Measurements from ENCODE around the gene VPS26C. TPM values are rescaled to one million over a fixed set of nuclear protein-coding genes. Genes with fewer than 3 reads are reported as not detected.
A peak's percentile ranks its signal among the peaks of the same experiment; 100 is the strongest.

VPS26C gene
- total RNA-seq, 1 experiment from 2014 or later = 58.0 TPM

DNA sequence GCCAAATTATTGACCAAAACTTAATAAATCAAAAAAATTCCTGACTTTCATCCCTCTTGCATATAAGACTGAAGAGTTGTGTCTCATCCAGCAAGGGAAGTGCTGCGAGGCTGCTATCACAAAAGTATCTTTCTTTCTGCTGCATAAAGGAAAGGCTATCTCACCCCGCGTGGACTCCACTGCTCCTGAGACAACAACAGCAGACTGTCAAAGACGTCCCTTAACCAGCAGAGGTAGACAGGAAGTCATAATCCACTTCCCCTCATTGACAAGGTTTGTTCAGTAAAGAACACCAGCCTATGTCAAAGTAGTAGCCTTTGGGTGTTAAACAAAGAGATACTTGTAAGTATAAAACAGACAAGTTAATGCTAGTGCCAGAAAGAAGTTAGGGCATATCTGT lies 29.4 kb downstream of the VPS26C start:
- Histone ChIP-seq H3K4me1 (ENCODE audit: insufficient read depth, low read length) (no peaks in the 10 kb centered on the region; the same call in 1 of the 2 replicates), H2BK5ac (ENCODE audit: insufficient read length, low read length) (no peak overlapping the region), H2AFZ (ENCODE audit: low read length) (no peak overlapping the region), H3K27me3 (ENCODE audit: insufficient read depth, low read length) (no peaks in the 10 kb centered on the region), H4K91ac (ENCODE audit: insufficient read length, low read depth, low read length) (no peak overlapping the region), H4K5ac (ENCODE audit: insufficient read length, low read depth, low read length) (no peak overlapping the region), H3K9ac (ENCODE audit: extremely low read depth, insufficient read length, low read length) (no peak overlapping the region), H3K56ac (ENCODE audit: insufficient read length, low read depth, low read length) (no peak overlapping the region), H2AK5ac (ENCODE audit: insufficient read length, low read length) (no peak overlapping the region), H3K23ac (ENCODE audit: insufficient read length, low read depth, low read length) (no peak overlapping the region), H2BK20ac (ENCODE audit: low read depth, low read length, poor library complexity, severe bottlenecking) (no peak overlapping the region), H3K27ac (ENCODE audit: insufficient read length, low read depth, low read length) (no peak overlapping the region), H4K20me1 (ENCODE audit: control insufficient read depth, insufficient read depth, insufficient read length) (no peaks in the 10 kb centered on the region), H3K4ac (ENCODE audit: low read depth, low read length) (no peak overlapping the region), H2BK15ac (ENCODE audit: low read depth, low read length) (no peak overlapping the region), H3K23me2 (ENCODE audit: insufficient read length, low read depth, low read length, poor library complexity, severe bottlenecking) (no peaks in the 10 kb centered on the region), H3K79me1 (ENCODE audit: insufficient read depth, low read depth, low read length, poor library complexity, severe bottlenecking) (peaks cover 2% of the 10 kb centered on the region), H3K14ac (ENCODE audit: insufficient read depth, low read length) (no peak overlapping the region), H3T11ph (ENCODE audit: low read length) (no peak overlapping the region), H2BK12ac (ENCODE audit: insufficient read length, low read depth, low read length) (no peak overlapping the region), H2BK120ac (ENCODE audit: low read depth, low read length, poor library complexity, severe bottlenecking) (no peak overlapping the region), H4K8ac (replicated peaks; ENCODE audit: insufficient read length, low read depth, low read length) (no peak overlapping the region), H3K79me2 (ENCODE audit: insufficient read depth, low read length) (no peaks in the 10 kb centered on the region), H3K4me2 (ENCODE audit: insufficient read depth, insufficient read length, low read length) (no peak overlapping the region), H3K18ac (ENCODE audit: insufficient read length, low read depth, low read length) (no peak overlapping the region), H3K9me3 (ENCODE audit: control insufficient read depth, low read depth, low read length) (no peaks in the 10 kb centered on the region)
- Mint-ChIP-seq H3K27me3 (ENCODE audit: low read depth) (no peaks in the 10 kb centered on the region), H3K9me3 (no peaks in the 10 kb centered on the region), H3K27ac (0 out of 7 replicates have a peak overlapping the region, but pooled peaks of 1 of the 3 experiments have one; percentile 0), H3K4me3 (no peak overlapping the region), H3K4me1 (no peaks in the 10 kb centered on the region; a peak in 1 of 4 replicates), H3K36me3 (ENCODE audit: insufficient read depth in 1 of 3, low read depth in 3 of 3) (peaks cover 15 to 43% (median 41%) of the 10 kb centered on the region in 3 experiments)
- no CpG with 5 or more reads among the region's 4 CpGs for WGBS (ENCODE audit: extremely low coverage, insufficient read length, low lambda C conversion rate)
- no peak for DNase-seq
- TF ChIP-seq, protein P1, sequence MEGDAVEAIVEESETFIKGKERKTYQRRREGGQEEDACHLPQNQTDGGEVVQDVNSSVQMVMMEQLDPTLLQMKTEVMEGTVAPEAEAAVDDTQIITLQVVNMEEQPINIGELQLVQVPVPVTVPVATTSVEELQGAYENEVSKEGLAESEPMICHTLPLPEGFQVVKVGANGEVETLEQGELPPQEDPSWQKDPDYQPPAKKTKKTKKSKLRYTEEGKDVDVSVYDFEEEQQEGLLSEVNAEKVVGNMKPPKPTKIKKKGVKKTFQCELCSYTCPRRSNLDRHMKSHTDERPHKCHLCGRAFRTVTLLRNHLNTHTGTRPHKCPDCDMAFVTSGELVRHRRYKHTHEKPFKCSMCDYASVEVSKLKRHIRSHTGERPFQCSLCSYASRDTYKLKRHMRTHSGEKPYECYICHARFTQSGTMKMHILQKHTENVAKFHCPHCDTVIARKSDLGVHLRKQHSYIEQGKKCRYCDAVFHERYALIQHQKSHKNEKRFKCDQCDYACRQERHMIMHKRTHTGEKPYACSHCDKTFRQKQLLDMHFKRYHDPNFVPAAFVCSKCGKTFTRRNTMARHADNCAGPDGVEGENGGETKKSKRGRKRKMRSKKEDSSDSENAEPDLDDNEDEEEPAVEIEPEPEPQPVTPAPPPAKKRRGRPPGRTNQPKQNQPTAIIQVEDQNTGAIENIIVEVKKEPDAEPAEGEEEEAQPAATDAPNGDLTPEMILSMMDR (conservative IDR thresholded peaks at IDR 0.05) = no peak

Measured in H9 (cell line).